Endothelial cell of umbilical vein (primary cell): ENCODE measurements around the gene LGALS7B. TPM values are rescaled to one million over a fixed set of nuclear protein-coding genes. Genes with fewer than 3 reads are reported as not detected.

Source experiments
- BruUV-seq: library from RNA; stranded (reverse); fragments of 400-500 nt; replicated peaks from 2 replicates; lab custom pipeline; 2021; lab: Mats Ljungman, UMichigan
- CTCF ChIA-PET: fragments of 300-600, 350-600 bp; sonication (Branson Sonifier 250); formaldehyde crosslinking; loops from one replicate; lab custom pipeline; 2021; ENCODE audit warnings: antibody characterized with exemption, inconsistent platforms; lab: Charles Lee
- POLR2A ChIA-PET: fragments of 300-600, 350-600 bp; sonication (Branson Sonifier 250); formaldehyde crosslinking; loops from one replicate; lab custom pipeline; 2021; ENCODE audit warnings: antibody characterized with exemption, inconsistent platforms; lab: Charles Lee
- DNase-seq: peaks from one replicate; pipeline ENCODE4 v3.0.0-alpha.2; 2011; ENCODE audit warnings: low read depth, low spot score
- FAIRE-seq: peaks from 2 replicates; lab custom pipeline; 2011; peaks lifted over from hg19 to GRCh38; lab: Jason Lieb, UNC
- H2AFZ ChIP-seq: 2 replicates; pipeline ENCODE4 v1.6.0; 2012; ENCODE audit warnings: low read depth, low read length, control low read depth, inconsistent platforms
- H3K27ac ChIP-seq: 2 replicates; pipeline ENCODE4 v1.5.1; 2011; ENCODE audit warnings: low read depth, mild to moderate bottlenecking, control low read depth, low read length, moderate library complexity; ENCODE audit not compliant: insufficient read depth
- H3K27me3 ChIP-seq, 2 experiments: 2 replicates each; pipeline versions ENCODE4 v1.6.0 to v1.6.1; 2011; ENCODE audit warnings: low read length in 2 of 2, mixed read lengths in 1 of 2; ENCODE audit not compliant: control insufficient read depth in 2 of 2, insufficient read depth in 2 of 2
- H3K36me3 ChIP-seq, 2 experiments: 2 replicates in 1 of 2; 3 replicates in 1 of 2; pipeline ENCODE4 v1.5.1; 2011; ENCODE audit warnings: low read length in 2 of 2, mild to moderate bottlenecking in 1 of 2, moderate library complexity in 1 of 2; ENCODE audit not compliant: control insufficient read depth in 2 of 2, insufficient read depth in 2 of 2; ENCODE audit errors: extremely low read depth in 1 of 2
- H3K4me1 ChIP-seq: 3 replicates; pipeline ENCODE4 v1.5.1; 2011; ENCODE audit warnings: mild to moderate bottlenecking, low read length; ENCODE audit not compliant: control insufficient read depth, insufficient read depth; ENCODE audit errors: extremely low read depth
- H3K4me2 ChIP-seq: 2 replicates; pipeline ENCODE4 v1.6.1; 2011; ENCODE audit warnings: low read length, control low read depth, mixed read lengths; ENCODE audit not compliant: insufficient read depth
- H3K4me3 ChIP-seq, 3 experiments: fragments of 200-600 bp in 1 of 3; sonication (generic), shearing (Covaris generic) in 1 of 3; replicated peaks in 1 of 3; 2 replicates each; pipeline ENCODE4 v1.5.1; 2011 to 2016; ENCODE audit warnings: control low read depth in 3 of 3, low read length in 3 of 3, mild to moderate bottlenecking in 2 of 3, inconsistent platforms in 1 of 3, low read depth in 1 of 3, moderate library complexity in 1 of 3; ENCODE audit not compliant: insufficient read depth in 1 of 3
- H3K79me2 ChIP-seq: 2 replicates; pipeline ENCODE4 v1.6.0; 2012; ENCODE audit warnings: low read length, inconsistent platforms; ENCODE audit not compliant: control insufficient read depth, insufficient read depth
- H3K9ac ChIP-seq: replicated peaks from 2 replicates; pipeline ENCODE3; 2011; ENCODE audit warnings: low read length, control low read depth; ENCODE audit not compliant: insufficient read depth; ENCODE audit errors: extremely low read depth
- H3K9me1 ChIP-seq: replicated peaks from 3 replicates; pipeline ENCODE4 v1.6.0; 2011; ENCODE audit warnings: mild to moderate bottlenecking, low read length; ENCODE audit not compliant: control insufficient read depth, insufficient read depth; ENCODE audit errors: extremely low read depth
- H3K9me3 ChIP-seq: replicated peaks from 2 replicates; pipeline ENCODE4 v1.5.1; 2012; ENCODE audit warnings: low read length, inconsistent platforms; ENCODE audit not compliant: control insufficient read depth, insufficient read depth
- H4K20me1 ChIP-seq: replicated peaks from 2 replicates; pipeline ENCODE3; 2011; ENCODE audit warnings: mild to moderate bottlenecking, low read length; ENCODE audit not compliant: control insufficient read depth, insufficient read depth; ENCODE audit errors: extremely low read depth
- EZH2 ChIP-seq: IDR thresholded peaks from 2 replicates; pipeline ENCODE4 v1.6.1; 2012; ENCODE audit warnings: borderline replicate concordance, low read depth, mild to moderate bottlenecking, moderate library complexity, low read length, inconsistent platforms; ENCODE audit not compliant: severe bottlenecking
- FOS ChIP-seq: IDR thresholded peaks from 2 replicates; pipeline ENCODE4 v1.6.1; 2011; ENCODE audit warnings: mild to moderate bottlenecking, low read length, moderate library complexity, borderline replicate concordance; ENCODE audit not compliant: insufficient read depth
- GATA2 ChIP-seq: IDR thresholded peaks from 2 replicates; pipeline ENCODE4 v1.7.0; 2011; ENCODE audit warnings: low read depth, mild to moderate bottlenecking, moderate library complexity, mixed read lengths, low read length; ENCODE audit not compliant: insufficient read length, insufficient read depth
- JUN ChIP-seq: IDR thresholded peaks from 2 replicates; pipeline ENCODE4 v1.6.1; 2011; ENCODE audit warnings: borderline replicate concordance, low read depth; ENCODE audit not compliant: insufficient read length, insufficient read depth
- MYC ChIP-seq: IDR thresholded peaks from one replicate; pipeline ENCODE4 v1.6.1; 2011; ENCODE audit warnings: mild to moderate bottlenecking, low read depth, low read length
- POLR2A ChIP-seq: IDR thresholded peaks from 2 replicates; pipeline ENCODE4 v1.6.1; 2012; ENCODE audit warnings: low read depth, mild to moderate bottlenecking, control low read depth, low read length
- POLR2AphosphoS5 ChIP-seq: IDR thresholded peaks from 2 replicates; pipeline ENCODE4 v1.6.1; 2012; ENCODE audit warnings: low read depth, mild to moderate bottlenecking, control low read depth, low read length, moderate library complexity; ENCODE audit not compliant: insufficient read depth
- dilution Hi-C: fragments of 300-500 bp; cut with MboI; formaldehyde crosslinking; loops from one replicate; pipeline ENCODE4 v1.15.0; 2019; ENCODE audit warnings: low sequenced_read_pairs; ENCODE audit not compliant: extremely low pct_ligation_motif_present
- intact Hi-C: fragments of 100-400 bp; cut with micrococcal nuclease; formaldehyde crosslinking; loops from one replicate; pipeline ENCODE4 v1.10.0; 2022
- polyA plus RNA-seq, 4 experiments: library from polyadenylated mRNA; depleted of rRNA in 3 of 4; stranded (reverse) in 3 of 4; unstranded in 1 of 4; fragments of >200 nt; gene quantifications; 2 replicates each; pipeline versions ENCODE4 v1.2.1 to v1.2.3, GENCODE V29; 2011 to 2012; ENCODE audit warnings: missing spikeins in 1 of 4
- total RNA-seq: library from RNA; stranded (reverse); gene quantifications from 2 replicates; pipeline ENCODE4 v1.2.3, GENCODE V29; 2021
- TF ChIP-seq, protein P1 (sequence below), 2 donors: IDR thresholded peaks; 1 replicate in 1 of 2; 2 replicates in 1 of 2; pipeline ENCODE4 v1.5.1; 2011; ENCODE audit warnings: low read length in 2 of 2, mild to moderate bottlenecking in 2 of 2, moderate library complexity in 2 of 2, control low read depth in 1 of 2, inconsistent platforms in 1 of 2, low read depth in 1 of 2; ENCODE audit not compliant: insufficient read depth in 1 of 2; ENCODE audit errors: extremely low read depth in 1 of 2
- TF ChIP-seq, protein P2 (sequence below): IDR thresholded peaks from 2 replicates; pipeline ENCODE4 v1.6.1; 2011; ENCODE audit not compliant: insufficient read depth, insufficient read length

Gene LGALS7B
- total and polyA plus RNA-seq, 2 donors (not counting 3 experiments of a cell fraction or from before 2014, with no cell fraction given), result not detected

DNA sequence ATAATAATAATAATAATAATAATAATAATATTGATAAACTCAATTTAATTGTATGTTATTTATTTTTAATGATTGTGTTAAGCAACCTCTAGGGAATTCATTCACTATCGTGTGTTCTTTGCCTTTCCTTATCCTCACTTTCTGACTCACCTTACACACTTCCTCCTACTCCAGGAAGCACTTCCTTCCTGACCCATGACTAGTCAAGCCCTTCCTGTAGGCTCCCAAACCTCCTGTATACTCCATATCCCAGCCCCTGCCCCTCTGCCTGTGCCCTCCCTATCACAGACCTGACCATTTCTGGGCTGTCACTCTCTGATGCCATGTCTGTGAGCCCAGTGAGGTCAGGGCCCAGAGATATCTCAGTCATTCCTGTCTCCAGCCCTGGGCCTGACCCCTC, 16.2 kb downstream of the LGALS7B start:
- no peaks in the 10 kb centered on the region for H3K9me3 ChIP-seq
- no peaks in the 10 kb centered on the region for H3K79me2 ChIP-seq
- TF ChIP-seq FOS (peak; percentile 81), POLR2AphosphoS5 (peak; percentile 39), JUN (peak; percentile 60), GATA2 (no peak)
- peak overlapping the region; percentile 52 for H3K4me2 ChIP-seq
- DNase-seq, result peak; percentile 8
- FAIRE-seq, result peak; percentile 73
- intact Hi-C loops (no loop called here), dilution Hi-C loops (no loop called here)
- H3K9ac ChIP-seq, result no peak overlapping the region
- no peaks in the 10 kb centered on the region for H3K9me1 ChIP-seq
- peak overlapping the region; percentile 80 for H2AFZ ChIP-seq
- H4K20me1 ChIP-seq, result no peaks in the 10 kb centered on the region
- ChIA-PET POLR2A (no interaction called here), CTCF (no interaction called here)
- no TSS peak for BruUV-seq
- H3K27ac ChIP-seq, result peak overlapping the region; percentile 55
- no peaks in the 10 kb centered on the region for H3K27me3 ChIP-seq
- no peak overlapping the region for H3K4me3 ChIP-seq
- no peaks in the 10 kb centered on the region for H3K36me3 ChIP-seq
- H3K4me1 ChIP-seq, result peaks cover 8% of the 10 kb centered on the region

DNA sequence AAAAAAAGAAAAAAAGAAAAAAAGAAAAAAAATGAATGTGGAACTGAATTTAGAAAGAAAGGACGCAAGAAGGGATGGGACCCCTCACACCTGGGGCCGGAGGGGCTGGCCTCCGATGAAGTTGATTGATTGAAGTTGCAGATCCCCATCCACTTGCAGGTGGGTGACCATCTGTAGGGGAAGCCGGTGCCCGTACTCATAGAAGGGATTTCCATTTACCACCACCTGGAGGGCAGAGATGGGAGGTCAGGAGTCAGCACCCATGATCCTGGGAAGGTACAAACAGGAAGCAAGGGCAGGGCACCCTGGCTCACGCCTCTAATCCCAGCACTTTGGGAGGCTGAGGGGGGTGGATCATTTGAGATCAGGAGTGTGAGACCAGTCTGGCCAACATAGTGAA, 17.4 kb downstream of the LGALS7B start:
- Histone ChIP-seq H3K4me2 (no peak overlapping the region), H3K79me2 (no peaks in the 10 kb centered on the region), H3K9ac (no peak overlapping the region), H3K4me3 (no peak overlapping the region), H3K27ac (no peak overlapping the region), H3K9me3 (no peaks in the 10 kb centered on the region), H2AFZ (no peak overlapping the region), H3K36me3 (no peaks in the 10 kb centered on the region), H3K4me1 (peaks cover 8% of the 10 kb centered on the region), H3K27me3 (no peaks in the 10 kb centered on the region), H4K20me1 (no peaks in the 10 kb centered on the region), H3K9me1 (no peaks in the 10 kb centered on the region)
- BruUV-seq, result no TSS peak
- FAIRE-seq, result no peak
- intact Hi-C loops, result no loop called here
- CTCF ChIA-PET, result no interaction called here
- POLR2A ChIA-PET, result no interaction called here
- DNase-seq, result no peak
- TF ChIP-seq POLR2AphosphoS5 (no peak), GATA2 (no peak), MYC (no peak), JUN (no peak), FOS (no peak), POLR2A (no peak), EZH2 (no peak)
- TF ChIP-seq, protein P1, sequence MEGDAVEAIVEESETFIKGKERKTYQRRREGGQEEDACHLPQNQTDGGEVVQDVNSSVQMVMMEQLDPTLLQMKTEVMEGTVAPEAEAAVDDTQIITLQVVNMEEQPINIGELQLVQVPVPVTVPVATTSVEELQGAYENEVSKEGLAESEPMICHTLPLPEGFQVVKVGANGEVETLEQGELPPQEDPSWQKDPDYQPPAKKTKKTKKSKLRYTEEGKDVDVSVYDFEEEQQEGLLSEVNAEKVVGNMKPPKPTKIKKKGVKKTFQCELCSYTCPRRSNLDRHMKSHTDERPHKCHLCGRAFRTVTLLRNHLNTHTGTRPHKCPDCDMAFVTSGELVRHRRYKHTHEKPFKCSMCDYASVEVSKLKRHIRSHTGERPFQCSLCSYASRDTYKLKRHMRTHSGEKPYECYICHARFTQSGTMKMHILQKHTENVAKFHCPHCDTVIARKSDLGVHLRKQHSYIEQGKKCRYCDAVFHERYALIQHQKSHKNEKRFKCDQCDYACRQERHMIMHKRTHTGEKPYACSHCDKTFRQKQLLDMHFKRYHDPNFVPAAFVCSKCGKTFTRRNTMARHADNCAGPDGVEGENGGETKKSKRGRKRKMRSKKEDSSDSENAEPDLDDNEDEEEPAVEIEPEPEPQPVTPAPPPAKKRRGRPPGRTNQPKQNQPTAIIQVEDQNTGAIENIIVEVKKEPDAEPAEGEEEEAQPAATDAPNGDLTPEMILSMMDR (IDR thresholded peaks at IDR 0.05; ENCODE audit: extremely low read depth in 1 of 2, insufficient read depth in 1 of 2, low read depth in 1 of 2, low read length in 2 of 2), result no peak
- TF ChIP-seq, protein P2, sequence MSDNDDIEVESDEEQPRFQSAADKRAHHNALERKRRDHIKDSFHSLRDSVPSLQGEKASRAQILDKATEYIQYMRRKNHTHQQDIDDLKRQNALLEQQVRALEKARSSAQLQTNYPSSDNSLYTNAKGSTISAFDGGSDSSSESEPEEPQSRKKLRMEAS, result no peak
- dilution Hi-C loops, result no loop called here
